ENCODE results near the gene ZBTB5.
"Not testable (repeated sequence)": the region's sequence is repeated elsewhere in the genome, so short reads cannot be mapped to it uniquely, and the experiment has no call there.

Gene ZBTB5

DNA sequence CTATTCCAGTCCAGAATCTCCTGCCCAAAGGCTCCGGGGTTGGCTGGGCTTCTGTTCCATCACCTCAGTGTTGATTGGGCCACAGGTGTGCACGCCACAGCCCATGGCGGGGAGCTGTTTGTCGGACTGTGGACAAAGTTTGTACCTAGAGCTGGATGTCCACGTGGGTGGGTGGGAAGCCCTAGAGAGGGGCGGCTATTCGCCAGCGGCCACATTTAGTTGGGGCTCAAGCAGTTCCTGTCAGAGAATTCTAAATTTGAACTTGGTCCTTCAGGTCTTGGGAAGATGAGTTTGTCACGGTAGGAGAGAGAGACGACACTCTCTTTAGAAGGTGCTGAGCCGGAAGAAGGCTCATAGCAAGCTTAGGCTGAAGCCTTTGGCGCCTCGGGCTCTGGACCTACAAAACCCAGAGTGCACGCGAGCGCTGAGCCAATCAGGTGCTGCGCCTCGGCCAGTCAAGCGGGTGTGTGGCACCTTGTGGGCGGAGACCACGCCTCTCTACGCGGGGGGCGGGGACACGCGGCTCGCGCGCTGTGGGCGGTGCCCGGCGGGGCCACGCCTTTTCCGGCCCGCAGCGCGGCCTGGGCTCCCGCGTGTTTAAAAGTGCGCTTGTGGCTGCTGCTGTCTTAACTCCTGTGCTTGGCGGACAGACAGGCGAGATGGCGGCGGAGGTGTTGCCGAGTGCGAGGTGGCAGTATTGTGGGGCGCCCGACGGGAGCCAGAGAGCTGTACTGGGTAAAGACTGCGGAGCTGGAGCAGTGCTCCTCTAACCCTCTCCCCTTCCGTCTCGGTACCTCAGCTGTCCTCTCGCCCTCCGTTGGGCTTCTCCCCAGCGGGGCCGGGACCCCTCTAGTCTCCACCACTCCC, 20.4 kb upstream of the ZBTB5 start, which contains the start of gene POLR1E:
POLR1E (plus strand) TSS at position 560 of the 867 bp plus-strand sequence; CDS start at position 660, 100 bp downstream.
- peak; percentile 91 for DNase-seq

DNA sequence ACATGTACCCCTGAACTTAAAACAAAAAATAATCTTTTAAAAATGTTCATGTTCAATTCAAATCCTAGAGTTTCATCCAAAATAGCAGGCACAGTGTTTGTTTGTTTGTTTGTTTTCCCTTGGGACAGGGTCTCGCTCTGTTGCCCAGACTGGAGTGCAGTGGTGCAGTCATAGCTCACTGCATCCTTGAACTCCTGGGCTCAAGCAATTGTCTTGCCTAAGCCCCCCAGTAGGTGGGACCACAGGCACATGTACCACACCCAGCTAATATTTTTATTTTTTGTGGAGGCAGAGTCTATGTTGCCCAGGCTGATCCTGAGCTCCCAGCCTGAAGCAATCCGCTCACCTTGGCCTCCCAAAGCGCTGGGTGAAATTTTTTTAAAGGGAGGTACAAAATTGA, 15.5 kb upstream of the ZBTB5 start:
- DNase-seq, result no peak

DNA sequence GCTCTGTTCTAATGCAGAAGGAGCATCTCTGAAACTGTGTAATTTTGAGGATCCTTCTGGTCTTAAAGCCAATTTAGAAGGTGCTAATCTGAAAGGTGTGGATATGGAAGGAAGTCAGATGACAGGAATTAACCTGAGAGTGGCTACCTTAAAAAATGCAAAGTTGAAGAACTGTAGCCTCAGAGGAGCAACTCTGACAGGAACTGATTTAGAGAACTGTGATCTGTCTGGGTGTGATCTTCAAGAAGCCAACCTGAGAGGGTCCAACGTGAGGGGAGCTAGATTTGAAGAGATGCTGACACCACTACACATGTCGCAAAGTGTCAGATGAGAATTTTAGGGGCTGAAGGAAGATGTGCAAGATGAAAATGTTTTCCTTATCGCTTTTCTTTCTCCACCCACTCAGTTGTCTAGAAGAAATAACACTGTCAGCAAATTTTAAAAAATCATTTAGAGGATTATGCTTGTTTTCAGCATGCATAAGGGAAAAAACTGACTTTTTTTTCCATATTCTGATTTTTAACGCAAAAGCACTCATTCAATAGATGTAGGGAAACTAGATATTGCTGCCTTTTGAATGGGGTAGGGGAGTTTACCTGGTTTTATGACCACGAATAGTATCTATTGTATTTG, 12.9 kb upstream of the ZBTB5 start:
- DNase-seq, result not testable (repeated sequence)

DNA sequence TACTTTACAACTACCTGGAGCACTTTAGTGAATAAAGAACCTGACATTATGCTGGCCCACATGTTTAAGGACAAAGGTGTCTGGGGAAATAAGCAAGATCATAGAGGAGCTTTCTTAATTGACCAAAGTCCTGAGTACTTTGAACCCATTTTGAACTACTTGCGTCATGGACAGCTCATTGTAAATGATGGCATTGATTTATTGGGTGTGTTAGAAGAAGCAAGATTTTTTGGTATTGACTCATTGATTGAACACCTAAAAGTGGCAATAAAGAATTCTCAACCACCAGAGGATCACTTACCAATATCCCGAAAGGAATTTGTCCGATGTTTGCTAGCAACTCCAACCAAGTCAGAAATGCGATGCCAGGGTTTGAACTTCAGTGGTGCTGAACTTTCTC, 12.2 kb upstream of the ZBTB5 start:
- DNase-seq, result not testable (repeated sequence)

DNA sequence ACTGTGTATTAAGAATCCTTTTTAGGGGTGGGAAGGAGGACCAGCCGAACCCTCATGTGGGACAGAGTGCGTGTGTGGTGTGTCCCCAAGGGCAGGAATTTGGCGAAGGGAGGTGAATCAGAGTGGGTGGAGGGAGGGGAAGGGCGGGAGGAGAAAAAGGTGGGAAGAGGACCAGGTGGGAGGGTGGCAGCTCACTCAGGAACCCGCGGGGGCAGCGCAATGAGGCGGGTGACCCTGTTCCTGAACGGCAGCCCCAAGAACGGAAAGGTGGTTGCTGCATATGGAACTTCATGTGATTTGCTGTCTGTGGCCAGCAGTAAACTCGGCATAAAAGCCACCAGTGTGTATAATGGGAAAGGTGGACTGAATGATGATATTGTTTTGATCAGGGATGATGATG, 11.7 kb upstream of the ZBTB5 start:
- no peak for DNase-seq

DNA sequence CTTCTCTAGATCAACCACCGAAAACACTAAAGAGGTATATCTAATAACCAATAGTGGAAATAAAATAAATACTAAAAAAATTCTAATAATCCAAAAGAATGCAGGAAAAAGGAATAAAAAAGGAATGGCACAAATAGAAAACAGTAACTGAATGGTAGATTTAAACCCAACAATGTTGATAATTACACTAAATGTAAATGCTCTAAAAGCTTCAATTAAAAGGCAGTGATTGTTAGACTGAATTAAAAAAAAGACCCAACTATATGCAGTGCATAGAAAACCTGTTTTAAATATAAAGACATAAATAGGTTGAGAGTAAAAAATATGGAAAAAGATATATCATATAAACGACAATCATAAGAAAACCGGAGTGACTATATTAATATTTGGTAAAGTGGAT, 9.2 kb upstream of the ZBTB5 start:
- DNase-seq, result no peak

DNA sequence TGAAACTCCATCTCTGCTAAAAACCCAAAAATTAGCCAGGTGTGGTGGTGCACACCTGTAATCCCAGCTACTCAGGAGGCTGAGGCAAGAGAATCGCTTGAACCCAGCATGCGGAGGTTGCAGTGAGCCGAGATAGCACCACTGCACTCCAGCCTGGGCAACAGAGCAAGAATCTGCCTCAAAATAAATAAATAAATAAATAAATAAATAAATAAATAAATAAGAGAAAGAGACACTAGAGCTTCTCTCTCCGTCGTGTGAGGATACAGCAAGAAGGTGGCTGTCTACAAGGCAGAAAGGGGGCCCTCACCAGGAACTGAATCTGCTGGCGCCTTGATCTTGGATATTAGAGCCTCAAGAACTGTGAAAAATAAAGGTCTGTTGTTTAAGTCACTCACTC, 8.7 kb upstream of the ZBTB5 start:
- not testable (repeated sequence) for DNase-seq

DNA sequence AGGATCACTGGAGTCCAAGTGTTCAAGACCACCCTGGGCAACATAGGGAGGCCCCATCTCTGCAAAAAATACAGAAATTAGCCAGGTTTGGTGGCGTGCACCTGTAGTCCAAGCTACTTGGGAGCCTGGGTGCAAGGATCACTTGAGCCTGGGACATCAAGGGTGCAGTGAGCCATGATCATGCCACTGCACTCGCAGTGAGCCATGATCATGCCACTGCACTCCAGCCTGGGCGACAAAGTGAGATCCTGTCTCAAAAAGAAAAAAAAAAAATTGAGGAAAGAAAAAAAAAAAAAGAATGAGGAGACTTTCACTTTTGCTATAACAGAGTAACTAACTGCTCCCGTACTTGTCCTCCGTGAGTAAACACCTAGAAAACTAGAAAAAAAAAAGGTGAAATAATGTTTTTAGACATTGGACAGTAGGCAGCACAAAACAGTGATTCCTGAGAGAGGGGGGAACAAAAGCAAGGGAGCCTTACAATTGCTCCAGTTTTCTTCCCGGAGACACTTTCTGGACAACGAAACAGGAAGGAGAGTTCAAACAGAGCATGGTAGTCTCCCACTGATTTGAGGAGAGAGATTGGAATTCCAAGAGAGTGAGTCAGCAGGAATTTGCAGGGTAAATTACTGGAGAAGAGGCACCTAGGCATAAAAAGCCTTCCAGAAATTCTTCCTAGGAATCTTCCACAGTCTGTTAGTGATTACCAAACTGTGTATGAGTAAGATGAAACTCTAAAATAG, 6.9 kb upstream of the ZBTB5 start:
- no peak for DNase-seq

DNA sequence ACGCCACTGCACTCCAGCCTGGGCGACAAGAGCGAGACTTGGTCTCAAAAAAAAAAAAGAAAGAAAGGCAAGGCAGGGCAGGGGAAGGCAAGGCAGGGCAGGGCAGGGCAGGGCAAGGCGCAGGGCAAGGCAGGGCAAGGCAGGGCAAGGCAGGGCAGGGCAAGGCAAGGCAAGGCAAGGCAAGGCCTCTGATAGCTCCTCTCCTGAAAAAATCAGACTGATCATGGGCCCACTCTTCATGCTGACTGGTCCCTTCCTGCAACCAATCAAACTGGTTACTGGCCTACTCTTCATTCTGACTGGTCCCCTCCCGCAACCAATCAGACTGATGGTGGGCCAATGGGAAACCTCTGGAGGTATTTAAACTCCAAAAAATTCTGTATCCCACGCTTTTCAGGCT, 3.4 kb upstream of the ZBTB5 start:
- no peak for DNase-seq

DNA sequence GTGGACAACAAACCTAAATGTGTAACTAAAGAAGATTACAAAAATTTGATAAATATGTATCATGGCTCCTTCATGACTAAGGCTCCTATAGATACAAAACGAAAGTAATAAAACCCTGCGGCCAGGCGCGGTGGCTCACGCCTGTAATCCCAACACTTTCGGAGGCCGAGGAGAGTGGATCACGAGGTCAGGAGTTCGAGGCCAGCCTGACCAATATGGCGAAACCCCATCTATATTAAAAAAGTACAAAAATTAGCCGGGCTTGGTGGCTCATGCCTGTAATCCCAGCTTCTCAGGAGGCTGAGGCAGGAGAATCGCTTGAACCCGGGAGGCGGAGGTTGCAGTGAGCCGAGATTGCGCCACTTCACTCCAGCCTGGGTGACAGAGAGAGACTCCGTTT, 2.3 kb upstream of the ZBTB5 start:
- DNase-seq, result not testable (repeated sequence)

DNA sequence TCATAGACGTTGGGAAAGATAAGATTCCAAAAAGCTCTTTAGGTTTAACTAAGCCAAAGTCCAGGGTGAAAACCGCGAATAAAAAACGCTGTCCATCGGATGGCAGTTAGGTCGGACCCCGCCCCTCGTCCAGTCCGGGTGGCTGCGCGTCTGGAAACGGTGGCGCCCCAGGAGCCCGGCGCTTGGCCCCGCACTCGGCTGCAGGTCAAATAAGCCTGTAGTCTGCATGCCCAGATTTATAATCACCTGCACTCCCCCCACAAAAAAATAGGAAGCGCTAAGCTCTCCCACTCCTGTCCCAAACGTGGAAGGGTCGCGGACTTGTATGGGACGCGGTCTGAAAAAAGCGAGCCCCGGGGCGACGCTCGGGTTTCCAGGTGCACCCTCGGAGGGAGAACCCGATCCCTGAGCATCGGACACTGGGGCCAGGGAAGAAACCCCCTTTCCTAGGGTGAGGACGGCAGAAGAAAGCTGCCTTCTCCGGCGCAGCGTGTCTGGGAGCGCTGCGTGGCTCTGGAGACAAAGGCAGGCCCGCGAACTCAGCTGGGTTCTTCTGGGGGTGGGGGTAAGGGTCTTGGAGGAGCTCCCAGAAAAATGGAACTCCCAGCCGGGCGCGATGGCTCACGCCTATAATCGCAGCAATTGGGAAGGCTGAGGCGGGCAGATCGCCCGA, 923 bp upstream of the ZBTB5 start:
- DNase-seq, result peak; percentile 55

DNA sequence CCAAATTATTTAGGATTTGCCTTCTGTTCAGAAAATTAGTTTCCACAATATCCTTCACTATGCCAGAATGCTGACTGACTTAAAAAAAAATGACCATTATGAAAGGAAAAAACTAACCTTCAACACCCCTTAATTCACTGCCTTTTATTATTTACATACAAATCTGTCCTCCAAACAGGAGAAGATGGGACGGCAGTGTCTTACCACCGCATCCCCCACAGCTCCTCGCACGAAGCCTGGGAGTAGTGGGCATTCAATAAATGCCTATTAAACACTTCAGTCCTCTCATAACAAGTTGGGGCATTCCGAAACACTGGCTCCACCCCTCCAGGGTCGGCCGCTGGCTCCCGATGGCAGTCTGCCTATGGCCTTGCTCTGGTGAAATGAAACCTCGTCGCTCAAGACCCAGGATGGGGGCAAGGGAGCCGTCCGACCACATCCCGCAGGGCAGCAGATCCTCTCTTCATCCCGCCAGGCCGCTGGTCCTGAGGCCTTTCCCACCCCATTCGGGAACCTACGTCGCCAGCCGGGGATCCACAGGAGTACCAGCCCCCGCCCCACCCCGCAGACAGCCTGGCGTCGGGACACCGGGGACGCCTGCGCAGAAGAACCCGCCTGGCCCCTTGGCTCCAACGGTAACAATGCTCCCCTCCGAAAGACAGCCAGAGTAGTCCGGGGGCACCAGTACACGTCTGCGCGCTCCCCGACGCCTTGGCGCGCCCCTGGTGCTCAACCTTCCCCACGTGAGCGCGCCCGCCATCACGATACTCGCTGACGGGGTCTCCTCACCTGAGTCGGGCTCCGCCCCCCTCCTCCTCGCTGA, 613 bp downstream of the ZBTB5 start:
- DNase-seq, result peak; percentile 80

DNA sequence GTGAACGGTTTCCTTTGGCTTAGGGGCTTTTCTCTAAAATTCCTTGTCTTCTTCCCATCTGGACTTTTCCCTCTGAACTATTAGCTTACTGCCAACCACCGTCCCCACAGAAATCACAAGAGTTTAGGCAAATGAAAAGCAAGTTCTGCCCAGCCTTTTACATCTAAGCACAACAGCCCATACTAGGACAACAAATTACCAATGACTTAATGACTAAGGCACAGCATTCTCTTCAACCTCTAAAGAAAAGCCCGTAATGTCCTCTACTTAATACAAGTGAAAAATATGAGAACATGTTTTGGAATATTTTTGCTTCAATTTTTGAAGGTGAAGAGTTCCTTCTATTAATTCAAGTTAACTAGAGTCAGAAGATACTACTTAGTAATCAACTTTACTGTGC, 1.2 kb downstream of the ZBTB5 start:
- DNase-seq, result no peak

DNA sequence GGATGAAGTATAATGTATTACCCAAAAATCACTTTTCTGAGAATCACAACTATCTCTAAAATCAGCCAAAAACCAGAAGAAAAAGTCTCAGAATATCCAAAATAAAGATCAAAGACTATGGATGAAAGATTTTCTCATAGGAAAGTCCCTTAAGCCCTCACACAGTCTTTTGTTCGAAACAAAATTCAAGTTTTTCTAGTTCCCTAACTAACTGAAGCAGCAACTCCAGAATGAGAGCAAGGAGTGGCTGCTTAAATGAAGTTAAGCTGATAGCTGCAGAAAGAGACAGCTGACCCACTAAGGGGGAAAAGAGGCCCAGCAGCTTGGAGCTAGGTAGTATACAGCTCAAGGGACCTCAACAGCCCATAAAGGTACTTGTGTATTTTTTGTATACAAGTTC, 8.4 kb downstream of the ZBTB5 start:
- no peak for DNase-seq

DNA sequence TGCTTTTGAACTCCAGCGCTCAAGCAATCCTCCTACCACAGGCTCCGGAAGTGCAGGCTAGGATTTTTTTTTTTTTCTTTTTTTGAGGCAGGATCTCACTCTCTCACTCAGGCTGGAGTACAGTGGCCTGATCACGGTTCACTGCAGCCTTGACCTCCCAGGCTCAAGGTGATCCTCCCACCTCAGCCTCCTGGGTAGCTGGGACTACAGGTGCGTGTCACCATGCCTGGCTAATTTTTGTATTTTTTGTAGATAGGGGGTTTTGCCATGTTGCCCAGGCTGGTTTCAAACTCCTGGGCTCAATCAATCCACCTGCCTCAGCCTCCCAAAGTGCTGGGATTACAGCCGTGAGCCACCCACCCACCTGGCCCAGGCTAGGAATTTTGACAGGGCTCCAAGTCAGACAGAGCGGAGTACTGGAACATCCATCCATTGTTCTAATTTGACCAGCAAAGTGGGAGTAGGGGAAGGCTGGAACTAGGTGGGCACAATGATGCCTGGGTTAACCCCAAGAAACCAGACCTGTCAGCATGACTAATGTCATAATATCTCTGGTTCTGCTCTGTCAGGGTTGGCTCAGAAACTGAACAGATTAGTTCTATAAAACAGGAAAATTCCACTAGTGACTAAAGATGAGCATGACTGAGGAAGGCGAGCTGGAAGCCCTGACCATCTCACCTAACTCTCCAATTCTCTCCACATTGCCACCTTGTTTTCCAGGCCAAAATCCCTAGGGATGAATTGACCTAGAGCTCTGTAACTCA, 9.2 kb downstream of the ZBTB5 start:
- DNase-seq, result no peak

DNA sequence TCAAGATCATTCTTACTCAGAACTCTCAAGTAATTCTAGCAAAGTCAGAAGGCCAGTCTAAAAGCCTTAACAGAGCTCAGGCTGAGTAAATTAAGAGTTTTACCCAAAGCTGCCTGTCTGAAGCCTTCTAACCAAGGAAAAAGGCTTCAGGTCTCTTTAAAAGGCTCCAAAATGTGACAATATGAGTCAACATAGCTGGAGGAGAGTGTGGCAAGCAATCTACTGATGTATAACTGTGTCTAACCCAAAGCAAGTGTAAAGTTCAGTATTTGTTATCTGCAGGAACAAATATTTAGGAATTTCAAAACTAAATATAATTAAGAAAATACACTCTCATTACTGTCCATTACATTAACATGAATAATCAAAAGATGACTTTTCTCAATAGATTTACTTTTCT, 11.0 kb downstream of the ZBTB5 start:
- DNase-seq, result no peak

DNA sequence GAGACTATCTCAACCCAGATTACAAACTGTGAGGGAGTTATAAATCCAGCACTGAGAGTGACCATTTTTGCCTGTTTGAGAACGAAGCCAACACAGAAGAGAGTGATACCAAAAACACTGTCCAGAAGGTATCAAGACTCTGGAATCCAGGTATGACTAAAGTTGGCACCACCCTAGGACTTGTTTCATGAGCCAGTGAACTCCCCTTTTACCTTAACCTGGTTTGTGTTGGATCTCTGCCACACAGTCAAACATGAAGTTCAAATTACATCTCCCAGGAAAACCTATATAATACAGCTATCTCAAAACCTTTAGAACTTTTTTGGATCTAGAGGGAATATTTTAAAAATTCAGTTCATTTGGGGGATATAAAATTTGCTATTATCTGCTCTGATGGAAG, 11.4 kb downstream of the ZBTB5 start:
- DNase-seq, result no peak

DNA sequence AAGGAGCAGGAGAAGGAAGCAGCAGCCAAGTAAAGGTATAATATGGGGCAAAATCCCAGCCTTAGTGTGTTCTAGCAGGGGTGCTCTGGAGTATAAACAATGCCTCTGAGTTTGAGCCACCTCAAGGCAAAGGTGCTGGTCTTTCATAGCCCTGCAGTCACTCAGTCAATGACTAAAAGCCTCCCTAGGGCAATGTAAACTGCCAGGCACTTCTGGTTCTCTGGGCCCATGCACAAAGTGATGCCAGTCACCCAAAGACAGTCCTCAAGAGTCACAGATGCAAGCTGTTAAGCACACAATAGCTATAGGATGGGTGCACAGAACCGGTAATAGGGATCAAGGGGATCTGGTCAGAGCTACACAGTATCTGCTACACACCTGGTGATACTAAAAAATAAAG, 12.6 kb downstream of the ZBTB5 start:
- no peak for DNase-seq

DNA sequence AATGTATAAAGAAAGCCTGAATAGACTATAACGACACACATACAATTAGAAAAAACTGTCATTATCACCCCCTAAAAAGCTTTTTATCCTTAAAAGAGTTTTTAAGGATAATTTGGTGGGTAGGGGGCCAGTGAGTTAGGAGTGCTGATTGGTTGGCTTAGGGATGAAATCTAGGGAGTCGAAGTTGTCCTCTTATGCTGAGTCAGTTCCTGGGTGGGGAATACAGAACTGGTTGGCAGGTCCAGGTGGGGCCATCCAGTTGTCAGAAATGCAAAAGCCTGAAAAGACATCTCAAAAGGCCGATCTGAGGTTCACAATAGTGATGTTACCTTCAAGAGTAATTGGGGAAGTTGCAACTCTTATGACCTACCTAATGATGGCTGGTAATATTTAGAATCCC, 13.6 kb downstream of the ZBTB5 start:
- no peak for DNase-seq

DNA sequence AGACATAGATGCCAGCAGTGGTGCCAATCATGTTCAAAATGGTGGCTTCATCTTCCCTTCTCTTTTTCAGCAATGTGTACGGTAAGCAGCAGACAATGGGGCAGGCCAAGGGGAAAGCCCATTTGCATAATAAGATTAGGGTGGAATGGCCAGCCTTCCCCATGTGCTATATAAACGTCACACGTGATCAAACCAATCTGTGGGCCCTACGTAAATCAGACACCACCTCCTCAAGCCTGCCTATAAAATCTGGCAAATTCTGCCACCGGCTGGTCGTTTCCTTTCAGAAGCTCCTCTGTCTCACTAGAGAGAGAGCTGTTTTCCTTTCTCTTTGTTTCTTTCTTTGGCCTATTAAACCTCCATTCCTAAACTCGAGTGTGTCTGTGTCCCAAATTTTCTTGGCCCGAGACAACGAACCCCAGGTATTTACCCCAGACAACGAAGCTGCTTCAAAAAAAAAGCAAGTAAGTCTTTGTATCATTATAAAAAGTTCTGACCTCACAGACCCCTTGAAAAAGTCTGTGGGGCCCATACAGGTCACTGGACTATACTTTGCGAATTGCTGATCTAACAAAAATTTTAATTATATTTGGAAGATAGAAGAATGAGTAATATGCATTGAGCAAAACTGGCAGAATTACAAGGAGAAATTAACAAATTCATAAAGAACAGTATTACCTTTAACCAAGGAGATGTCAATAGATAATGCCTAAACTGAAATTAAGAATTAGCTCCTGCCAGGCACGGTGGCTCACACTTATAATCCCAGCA, 15.2 kb downstream of the ZBTB5 start:
- DNase-seq, result no peak

DNA sequence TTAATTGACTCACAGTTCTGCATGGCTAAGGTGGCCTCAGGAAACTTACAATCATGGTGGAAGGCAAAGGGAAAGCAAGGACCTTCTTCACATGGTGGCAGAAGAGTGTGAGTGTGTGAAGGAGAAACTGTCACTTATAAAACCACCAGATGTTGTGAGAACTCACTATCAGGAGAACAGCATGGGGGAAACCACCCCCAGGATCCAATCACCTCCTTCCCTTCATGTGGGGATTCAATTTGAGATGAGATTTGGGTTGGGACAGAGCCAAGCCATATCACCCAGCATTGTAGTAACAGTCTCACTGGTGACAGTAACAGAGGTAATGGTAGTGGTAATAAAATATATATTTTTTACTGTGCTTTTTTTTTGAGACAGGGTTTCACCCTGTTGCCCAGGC, 18.1 kb downstream of the ZBTB5 start:
- DNase-seq, result no peak

Data from DMS79 (cell line).